Tibial nerve (tissue), 4 donors: Measurements from ENCODE around the gene ST8SIA3. TPM values are rescaled to one million over a fixed set of nuclear protein-coding genes. Genes with fewer than 3 reads are reported as not detected.

Source experiments
- DNase-seq, 2 donors: peaks; one replicate each; pipeline ENCODE4 v3.0.0-alpha.2; 2019; ENCODE audit warnings: low spot score in 2 of 2
- H3K27ac ChIP-seq, 4 donors: fragments of 200-600 bp; sonication (generic) in 3 of 4; one replicate each; pipeline ENCODE4 v1.5.1; 2017 to 2019; ENCODE audit warnings: mild to moderate bottlenecking in 1 of 4
- H3K27me3 ChIP-seq, 2 donors: fragments of 200-600 bp; sonication (generic) in 1 of 2; one replicate each; pipeline versions ENCODE4 v1.5.1 to v1.6.0; 2017 to 2019
- H3K36me3 ChIP-seq, 3 donors: fragments of 200-600 bp; sonication (generic); one replicate each; pipeline ENCODE4 v1.5.1; 2018 to 2019
- H3K4me1 ChIP-seq, 4 donors: fragments of 200-600 bp; sonication (generic) in 3 of 4; one replicate each; pipeline ENCODE4 v1.5.1; 2017 to 2019
- H3K4me3 ChIP-seq, 4 donors: fragments of 200-600 bp; sonication (generic) in 3 of 4; one replicate each; pipeline ENCODE4 v1.5.1; 2017 to 2019; ENCODE audit warnings: mild to moderate bottlenecking in 1 of 4, moderate library complexity in 1 of 4
- H3K9me3 ChIP-seq, 4 donors: fragments of 200-600 bp; sonication (generic) in 3 of 4; one replicate each; pipeline ENCODE4 v1.5.1; 2017 to 2019
- EP300 ChIP-seq, 2 donors: sonication (generic); formaldehyde crosslinking; IDR thresholded peaks; one replicate each; pipeline ENCODE4 v1.6.1; 2017; ENCODE audit warnings: antibody characterized with exemption in 2 of 2, mild to moderate bottlenecking in 1 of 2
- POLR2A ChIP-seq, 2 donors: fragments of 450-650 bp; IDR thresholded peaks; one replicate each; pipeline ENCODE4 v1.6.1; 2017; ENCODE audit warnings: antibody characterized with exemption in 2 of 2, mild to moderate bottlenecking in 2 of 2, moderate library complexity in 2 of 2
- WGBS, 2 donors: methylation state at CpG; one replicate each; pipeline ENCODE4 v1.1.5; 2018; 5-methylcytosine and 5-hydroxymethylcytosine counted together
- total RNA-seq, 4 donors: library from RNA; depleted of rRNA; stranded (reverse); fragments of >200 nt; gene quantifications; one replicate each; pipeline ENCODE4 v1.1.0, GENCODE V29; 2016
- TF ChIP-seq, protein P1 (sequence below), 5 experiments: fragments of 200-600 bp in 3 of 5; fragments of 450-650 bp in 2 of 5; sonication (generic) in 3 of 5; IDR thresholded peaks; one replicate each; pipeline ENCODE4 v1.5.1; 2016 to 2019; ENCODE audit warnings: antibody characterized with exemption in 5 of 5, mild to moderate bottlenecking in 3 of 5, moderate library complexity in 2 of 5

ST8SIA3 gene
- total RNA-seq, 4 donors from 2014 or later, result not detected

- Histone ChIP-seq H3K27me3 (no peaks in the 10 kb centered on the region), H3K36me3 (no peaks in the 10 kb centered on the region), H3K9me3 (peaks cover 0 to 18% (median 0%) of the 10 kb centered on the region in 4 donors), H3K4me3 (no peak overlapping the region), H3K4me1 (no peaks in the 10 kb centered on the region), H3K27ac (no peak overlapping the region)
- no peak for TF ChIP-seq EP300 (IDR thresholded peaks at IDR 0.05)
- DNase-seq, result no peak
Measured at GRCh38 chr18:57409650-57410049, 57.3 kb downstream of the ST8SIA3 start.

DNA sequence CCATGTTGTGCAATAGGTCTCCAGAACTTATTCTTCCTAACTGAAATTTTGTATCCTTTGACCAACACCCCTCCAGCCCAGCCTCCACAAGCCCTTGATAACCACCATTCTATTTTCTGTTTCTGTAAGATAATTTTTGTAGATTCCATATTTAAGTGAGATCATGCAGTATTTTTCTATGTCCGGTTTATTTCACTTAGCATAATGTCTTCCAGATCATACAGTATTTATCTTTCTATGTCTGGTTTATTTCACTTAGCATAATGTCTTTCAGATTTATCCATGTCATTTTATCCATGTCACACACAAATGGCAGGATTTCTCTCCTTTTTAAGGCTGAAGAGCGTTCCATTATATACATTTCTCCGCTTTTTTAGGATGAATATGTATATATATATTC is 58.4 kb downstream of the ST8SIA3 start:
- Histone ChIP-seq H3K36me3 (no peaks in the 10 kb centered on the region), H3K4me3 (no peak overlapping the region), H3K9me3 (peaks cover 0 to 18% (median 0%) of the 10 kb centered on the region in 4 donors), H3K27ac (no peak overlapping the region), H3K27me3 (no peaks in the 10 kb centered on the region), H3K4me1 (no peaks in the 10 kb centered on the region)
- DNase-seq, result no peak
- TF ChIP-seq POLR2A (IDR thresholded peaks at IDR 0.05) (no peak), EP300 (IDR thresholded peaks at IDR 0.05) (no peak)
- TF ChIP-seq, protein P1, sequence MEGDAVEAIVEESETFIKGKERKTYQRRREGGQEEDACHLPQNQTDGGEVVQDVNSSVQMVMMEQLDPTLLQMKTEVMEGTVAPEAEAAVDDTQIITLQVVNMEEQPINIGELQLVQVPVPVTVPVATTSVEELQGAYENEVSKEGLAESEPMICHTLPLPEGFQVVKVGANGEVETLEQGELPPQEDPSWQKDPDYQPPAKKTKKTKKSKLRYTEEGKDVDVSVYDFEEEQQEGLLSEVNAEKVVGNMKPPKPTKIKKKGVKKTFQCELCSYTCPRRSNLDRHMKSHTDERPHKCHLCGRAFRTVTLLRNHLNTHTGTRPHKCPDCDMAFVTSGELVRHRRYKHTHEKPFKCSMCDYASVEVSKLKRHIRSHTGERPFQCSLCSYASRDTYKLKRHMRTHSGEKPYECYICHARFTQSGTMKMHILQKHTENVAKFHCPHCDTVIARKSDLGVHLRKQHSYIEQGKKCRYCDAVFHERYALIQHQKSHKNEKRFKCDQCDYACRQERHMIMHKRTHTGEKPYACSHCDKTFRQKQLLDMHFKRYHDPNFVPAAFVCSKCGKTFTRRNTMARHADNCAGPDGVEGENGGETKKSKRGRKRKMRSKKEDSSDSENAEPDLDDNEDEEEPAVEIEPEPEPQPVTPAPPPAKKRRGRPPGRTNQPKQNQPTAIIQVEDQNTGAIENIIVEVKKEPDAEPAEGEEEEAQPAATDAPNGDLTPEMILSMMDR (IDR thresholded peaks at IDR 0.05), result no peak
- WGBS, 2 donors, result 45 to 61% methylated on average over 3 of the region's 3 CpGs

- TF ChIP-seq, protein P1 (IDR thresholded peaks at IDR 0.05), result no peak
- TF ChIP-seq POLR2A (IDR thresholded peaks at IDR 0.05) (no peak), EP300 (IDR thresholded peaks at IDR 0.05) (no peak)
- WGBS, 2 donors, result 75 to 90% methylated on average over 4 of the region's 4 CpGs
- Histone ChIP-seq H3K27ac (no peak overlapping the region), H3K4me1 (no peaks in the 10 kb centered on the region), H3K27me3 (no peaks in the 10 kb centered on the region), H3K4me3 (no peak overlapping the region), H3K9me3 (peaks cover 0 to 19% (median 0%) of the 10 kb centered on the region in 4 donors), H3K36me3 (no peaks in the 10 kb centered on the region)
- no peak for DNase-seq
Measured at GRCh38 chr18:57416542-57416941, 64.2 kb downstream of the ST8SIA3 start.

Other genes starting within 250 kb of the ST8SIA3 start
- gene BOD1L2, start 205.5 kb upstream of the ST8SIA3 start, total RNA-seq, result not detected
- under 1 TPM in 1 of 4 donors, not detected in 3; under 0.01 TPM for gene ONECUT2, start 82.8 kb downstream of the ST8SIA3 start, total RNA-seq
- gene FECH, start 234.1 kb downstream of the ST8SIA3 start, total RNA-seq, result 10 to 100 TPM; 16.3 to 42.4 (median 28.2) TPM